Adipocyte (in vitro differentiated cells): ENCODE results near the gene MPHOSPH6.
"Not testable (repeated sequence)": the region's sequence is repeated elsewhere in the genome, so short reads cannot be mapped to it uniquely, and the experiment has no call there.

Experiments
- DNase-seq: peaks from one replicate; pipeline ENCODE4 v3.0.0-alpha.2; 2015; ENCODE audit warnings: low read depth
- H3K27me3 ChIP-seq: replicated peaks from 2 replicates; pipeline ENCODE4 v1.7.0; 2013; ENCODE audit warnings: mild to moderate bottlenecking, low read length, moderate library complexity; ENCODE audit not compliant: control insufficient read depth, insufficient read depth
- H3K36me3 ChIP-seq: 2 replicates; pipeline ENCODE4 v1.7.0; 2013; ENCODE audit warnings: low read length, mild to moderate bottlenecking, moderate library complexity; ENCODE audit not compliant: control insufficient read depth, insufficient read depth, severe bottlenecking
- H3K4me1 ChIP-seq: 2 replicates; pipeline ENCODE4 v1.7.0; 2013; ENCODE audit warnings: mild to moderate bottlenecking, low read length, moderate library complexity; ENCODE audit not compliant: control insufficient read depth, insufficient read depth
- H3K4me3 ChIP-seq: 2 replicates; pipeline ENCODE4 v1.7.0; 2013; ENCODE audit warnings: mild to moderate bottlenecking, low read length, moderate library complexity
- H3K9ac ChIP-seq: 2 replicates; pipeline ENCODE4 v1.7.0; 2013; ENCODE audit warnings: mild to moderate bottlenecking, low read length, moderate library complexity
- H3K9me3 ChIP-seq: 2 replicates; pipeline ENCODE4 v1.7.0; 2013; ENCODE audit warnings: mild to moderate bottlenecking, low read length, moderate library complexity; ENCODE audit not compliant: control insufficient read depth

MPHOSPH6 gene

DNA sequence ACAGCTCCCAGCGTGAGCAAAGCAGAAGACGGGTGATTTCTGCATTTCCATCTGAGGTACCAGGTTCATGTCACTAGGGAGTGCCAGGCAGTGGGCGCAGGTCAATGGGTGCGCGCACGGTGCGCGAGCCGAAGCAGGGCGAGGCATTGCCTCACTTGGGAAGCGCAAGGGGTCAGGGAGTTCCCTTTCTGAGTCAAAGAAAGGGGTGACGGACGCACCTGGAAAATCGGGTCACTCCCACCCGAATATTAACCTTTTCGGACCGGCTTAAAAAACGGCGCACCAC lies 30.8 kb downstream of the MPHOSPH6 start:
- DNase-seq, H3K9ac ChIP-seq, H3K27me3 ChIP-seq, H3K4me1 ChIP-seq, H3K36me3 ChIP-seq, H3K4me3 ChIP-seq, H3K9me3 ChIP-seq: not testable (repeated sequence)

DNA sequence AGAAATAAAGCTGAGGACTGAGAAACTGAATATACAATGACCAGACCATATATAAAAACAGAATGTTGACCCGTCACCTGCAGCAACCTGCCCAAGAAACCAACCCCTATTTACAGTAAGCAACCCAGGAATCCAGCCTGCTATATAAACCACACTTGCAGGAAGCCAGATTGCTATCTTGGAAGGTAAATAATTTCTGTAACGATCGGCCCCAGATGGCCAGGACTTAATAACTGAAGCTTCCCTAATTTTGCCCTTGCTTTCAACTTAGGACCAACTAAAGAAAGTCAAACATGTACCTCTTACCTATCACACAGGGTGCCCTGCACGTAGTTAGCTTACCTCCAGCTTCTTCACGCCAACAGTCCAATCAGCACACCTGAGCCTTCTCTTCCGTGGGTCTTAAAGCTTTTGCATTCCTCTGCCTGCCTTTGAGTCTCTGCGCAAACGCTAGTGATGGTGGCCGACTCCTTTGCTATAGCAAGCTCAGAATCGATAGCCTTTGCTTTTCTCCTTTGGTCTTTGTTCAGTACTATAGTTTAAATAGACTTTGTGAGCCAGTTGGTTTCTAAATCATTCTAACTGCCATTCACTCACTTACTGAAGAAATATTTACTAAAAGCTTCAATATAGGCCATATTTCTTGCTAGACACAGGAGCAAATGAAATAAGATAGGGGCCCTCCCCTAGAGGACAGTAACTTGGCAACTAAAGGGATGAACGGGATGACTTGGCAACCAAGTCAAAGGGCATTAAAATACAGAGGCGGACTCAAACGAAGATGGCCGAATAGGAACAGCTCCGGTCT lies 31.3 kb downstream of the MPHOSPH6 start:
- Histone ChIP-seq H3K9ac (no peak overlapping the region), H3K4me1 (no peaks in the 10 kb centered on the region), H3K27me3 (no peaks in the 10 kb centered on the region), H3K9me3 (no peaks in the 10 kb centered on the region), H3K36me3 (no peaks in the 10 kb centered on the region), H3K4me3 (no peak overlapping the region)
- DNase-seq, result no peak

DNA sequence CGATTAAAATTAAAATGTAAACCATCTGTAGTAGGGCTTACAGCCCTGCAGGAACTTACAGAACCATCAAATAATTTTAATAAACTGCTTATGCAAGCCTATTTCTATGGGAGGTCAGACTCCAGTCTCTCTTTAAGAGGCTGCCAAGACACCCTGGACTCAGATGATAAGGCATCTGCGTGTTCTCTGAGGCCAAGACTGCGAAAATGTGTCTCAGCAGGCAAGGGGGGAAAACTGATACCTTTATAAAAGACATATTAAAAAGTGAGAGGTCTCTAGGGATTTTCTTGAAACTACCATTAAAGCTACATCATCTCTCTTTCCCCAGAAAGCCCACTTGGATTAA lies 32.2 kb downstream of the MPHOSPH6 start:
- H3K9ac ChIP-seq, result no peak overlapping the region
- no peaks in the 10 kb centered on the region for H3K27me3 ChIP-seq
- no peak for DNase-seq
- no peaks in the 10 kb centered on the region for H3K4me1 ChIP-seq
- H3K4me3 ChIP-seq, result no peak overlapping the region
- H3K9me3 ChIP-seq, result no peaks in the 10 kb centered on the region
- H3K36me3 ChIP-seq, result no peaks in the 10 kb centered on the region

GRCh38 chr16:82136956-82137821 lies 32.8 kb downstream of the MPHOSPH6 start:
- Histone ChIP-seq H3K4me3 (no peak overlapping the region), H3K9ac (no peak overlapping the region), H3K9me3 (no peaks in the 10 kb centered on the region), H3K27me3 (no peaks in the 10 kb centered on the region), H3K4me1 (no peaks in the 10 kb centered on the region), H3K36me3 (no peaks in the 10 kb centered on the region)
- DNase-seq, result no peak

DNA sequence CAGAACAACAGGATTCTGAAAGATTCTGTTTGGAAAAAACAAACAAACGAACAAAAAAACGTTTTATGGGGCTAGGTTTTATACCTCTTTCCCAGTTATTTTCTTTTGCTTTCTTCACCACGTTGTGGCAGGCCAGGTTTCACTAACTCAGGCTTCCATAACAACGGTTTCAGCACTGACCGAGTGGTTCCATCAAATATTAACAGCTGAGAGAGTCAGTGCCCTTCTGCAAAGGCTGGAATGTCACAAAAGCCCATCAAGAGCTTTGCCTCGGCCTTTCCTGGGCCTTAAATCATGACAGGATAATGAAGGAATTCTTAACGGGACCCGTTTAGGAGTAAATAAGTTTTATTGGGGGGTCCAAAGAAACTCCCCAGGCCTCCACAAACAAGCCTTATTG lies 34.2 kb downstream of the MPHOSPH6 start:
- Histone ChIP-seq H3K36me3 (no peaks in the 10 kb centered on the region), H3K27me3 (no peaks in the 10 kb centered on the region), H3K9ac (no peak overlapping the region), H3K4me1 (no peaks in the 10 kb centered on the region), H3K4me3 (no peak overlapping the region), H3K9me3 (no peaks in the 10 kb centered on the region)
- DNase-seq, result no peak

DNA sequence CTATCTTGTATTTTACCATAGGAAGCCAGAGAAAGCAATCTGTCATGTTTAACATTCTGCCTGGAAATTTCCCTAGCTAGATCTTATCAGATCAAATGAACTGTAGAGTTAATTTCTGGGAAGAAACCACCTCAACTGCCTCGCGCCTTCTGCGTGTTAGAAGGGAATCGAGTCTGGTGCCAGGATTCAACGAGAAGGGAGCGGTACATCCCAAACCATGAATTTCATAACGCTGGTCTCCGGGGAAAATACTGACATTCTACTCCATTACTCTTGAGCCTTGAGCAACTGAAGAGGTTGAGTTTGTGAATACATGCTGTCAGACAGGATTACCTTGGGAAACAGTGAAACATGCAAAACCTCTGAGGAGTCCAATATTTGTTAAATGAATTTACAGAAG lies 35.2 kb downstream of the MPHOSPH6 start:
- Histone ChIP-seq H3K9me3 (no peaks in the 10 kb centered on the region), H3K9ac (no peak overlapping the region), H3K4me3 (no peak overlapping the region), H3K4me1 (no peaks in the 10 kb centered on the region), H3K36me3 (no peaks in the 10 kb centered on the region), H3K27me3 (no peaks in the 10 kb centered on the region)
- no peak for DNase-seq

GRCh38 chr16:82133798-82134197 lies 36.2 kb downstream of the MPHOSPH6 start:
- H3K36me3 ChIP-seq, result no peaks in the 10 kb centered on the region
- no peaks in the 10 kb centered on the region for H3K27me3 ChIP-seq
- H3K9ac ChIP-seq, result no peak overlapping the region
- H3K9me3 ChIP-seq, result no peaks in the 10 kb centered on the region
- no peak overlapping the region for H3K4me3 ChIP-seq
- DNase-seq, result no peak
- H3K4me1 ChIP-seq, result no peaks in the 10 kb centered on the region

DNA sequence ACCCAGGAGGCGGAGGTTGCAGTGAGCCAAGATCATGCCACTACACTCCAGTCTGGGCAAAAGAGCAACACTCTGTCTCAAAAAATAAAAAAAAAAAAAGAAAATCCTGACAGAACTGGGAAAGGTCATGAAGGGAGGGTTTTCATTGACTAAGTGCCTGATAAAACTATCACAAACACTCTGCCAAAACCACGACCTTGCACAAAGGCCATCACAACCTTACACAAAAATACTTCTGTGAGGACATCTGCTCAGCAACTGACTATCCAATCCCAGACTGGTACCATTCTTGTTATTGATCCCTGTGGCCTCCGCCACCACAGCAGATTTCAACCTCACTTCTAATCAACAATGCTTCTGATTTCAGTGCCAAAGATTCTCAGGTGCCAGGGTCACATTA lies 40.1 kb downstream of the MPHOSPH6 start:
- H3K4me1 ChIP-seq, result no peaks in the 10 kb centered on the region
- H3K9me3 ChIP-seq, result no peaks in the 10 kb centered on the region
- no peaks in the 10 kb centered on the region for H3K27me3 ChIP-seq
- DNase-seq, result no peak
- no peak overlapping the region for H3K4me3 ChIP-seq
- no peak overlapping the region for H3K9ac ChIP-seq
- no peaks in the 10 kb centered on the region for H3K36me3 ChIP-seq

GRCh38 chr16:82124651-82125050 lies 45.4 kb downstream of the MPHOSPH6 start:
- H3K4me3 ChIP-seq, result no peak overlapping the region
- DNase-seq, result no peak
- H3K9ac ChIP-seq, result no peak overlapping the region
- H3K4me1 ChIP-seq, result no peaks in the 10 kb centered on the region
- H3K27me3 ChIP-seq, result no peaks in the 10 kb centered on the region
- H3K9me3 ChIP-seq, result no peaks in the 10 kb centered on the region
- H3K36me3 ChIP-seq, result no peaks in the 10 kb centered on the region

DNA sequence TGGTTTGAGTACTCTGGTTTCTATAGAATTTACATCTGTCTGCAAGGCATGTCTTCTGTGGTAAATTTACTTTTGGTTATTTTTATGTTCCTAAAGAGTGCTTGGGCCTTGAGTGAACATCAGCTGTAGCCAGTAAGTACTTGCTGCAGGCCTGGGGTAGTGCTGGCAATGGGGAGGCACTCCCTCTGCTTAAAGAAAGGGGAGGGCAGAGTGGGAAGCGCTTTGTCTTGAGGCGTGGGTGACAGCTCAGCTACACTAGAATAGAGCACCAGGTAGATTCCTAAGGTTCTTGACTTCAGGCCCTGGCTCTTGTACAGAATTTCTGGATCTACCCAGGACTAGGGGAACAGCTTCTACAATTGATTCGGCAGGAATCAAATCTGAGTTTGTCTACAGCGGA lies 50.6 kb downstream of the MPHOSPH6 start:
- H3K4me3 ChIP-seq, result no peak overlapping the region
- H3K27me3 ChIP-seq, result no peaks in the 10 kb centered on the region
- no peak for DNase-seq
- H3K9ac ChIP-seq, result no peak overlapping the region
- H3K4me1 ChIP-seq, result no peaks in the 10 kb centered on the region
- H3K9me3 ChIP-seq, result no peaks in the 10 kb centered on the region
- no peaks in the 10 kb centered on the region for H3K36me3 ChIP-seq

DNA sequence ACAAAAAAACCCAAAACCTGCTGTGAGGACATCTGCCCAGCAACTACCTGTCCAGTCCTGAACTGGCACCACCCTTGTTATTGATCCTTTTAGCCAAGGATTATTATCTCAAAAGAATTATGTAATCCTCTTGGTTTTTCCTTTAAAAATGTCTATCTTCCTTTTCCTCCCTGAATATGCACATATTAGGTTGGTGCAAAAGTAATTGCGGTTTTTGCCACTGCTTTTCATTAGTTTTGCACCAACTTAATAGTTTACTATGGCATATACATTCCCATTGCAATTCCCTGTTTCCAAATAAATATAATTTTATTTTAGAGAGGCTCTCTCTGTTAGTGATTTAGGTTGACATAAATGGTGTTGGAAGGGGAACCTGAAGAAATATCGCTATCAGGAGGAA lies 51.3 kb downstream of the MPHOSPH6 start:
- H3K4me3 ChIP-seq, result no peak overlapping the region
- no peaks in the 10 kb centered on the region for H3K36me3 ChIP-seq
- no peak overlapping the region for H3K9ac ChIP-seq
- DNase-seq, result no peak
- H3K4me1 ChIP-seq, result no peaks in the 10 kb centered on the region
- no peaks in the 10 kb centered on the region for H3K9me3 ChIP-seq
- no peaks in the 10 kb centered on the region for H3K27me3 ChIP-seq
